22Rv1 (cell line): ENCODE results near the gene LRRTM4.

Source experiments
- CTCF ChIP-seq: fragments of 450-650 bp; IDR thresholded peaks from 2 replicates; pipeline ENCODE4 v1.5.1; 2017; ENCODE audit warnings: mild to moderate bottlenecking
- ZFX ChIP-seq: fragments of 450-650 bp; IDR thresholded peaks from 2 replicates; pipeline ENCODE4 v1.6.1; 2017; ENCODE audit warnings: antibody characterized with exemption, borderline replicate concordance

GRCh38 chr2:76866464-76866863, 655.7 kb downstream of the LRRTM4 start:
- no peak for TF ChIP-seq CTCF
- TF ChIP-seq ZFX, result no peak
